Prostate gland (tissue), 2 donors: ENCODE measurements around the gene BRPF1. TPM values are rescaled to one million over a fixed set of nuclear protein-coding genes. Genes with fewer than 3 reads are reported as not detected.

ENCODE experiments used
- DNase-seq: peaks from one replicate; pipeline ENCODE4 v3.0.0-alpha.2; 2019; ENCODE audit warnings: low spot score
- H3K27ac ChIP-seq, 2 donors: fragments of 200-600 bp; sonication (generic); 2 replicates each; pipeline ENCODE4 v1.5.1; 2017 to 2019
- H3K27me3 ChIP-seq: fragments of 200-600 bp; sonication (generic); replicated peaks from 2 replicates; pipeline ENCODE4 v1.5.1; 2019; ENCODE audit not compliant: insufficient read depth
- H3K36me3 ChIP-seq, 2 donors: fragments of 200-600 bp; sonication (generic); 1 replicate in 1 of 2; 2 replicates in 1 of 2; pipeline versions ENCODE4 v1.5.1 to v1.8.1; 2017 to 2019
- H3K4me1 ChIP-seq: fragments of 200-600 bp; sonication (generic); replicated peaks from 2 replicates; pipeline ENCODE4 v1.5.1; 2019
- H3K4me3 ChIP-seq, 2 donors: fragments of 200-600 bp; sonication (generic); 2 replicates each; pipeline ENCODE4 v1.5.1; 2017 to 2019
- H3K9me3 ChIP-seq: fragments of 200-600 bp; sonication (generic); 2 replicates; pipeline ENCODE4 v1.5.1; 2017
- CTCF ChIP-seq, 4 experiments: fragments of 200-600 bp in 2 of 4; fragments of 450-650 bp in 2 of 4; sonication (generic) in 2 of 4; IDR thresholded peaks; 1 replicate in 3 of 4; 2 replicates in 1 of 4; pipeline ENCODE4 v1.5.1; 2016 to 2019; ENCODE audit warnings: antibody characterized with exemption in 4 of 4, mild to moderate bottlenecking in 2 of 4, moderate library complexity in 2 of 4
- POLR2A ChIP-seq: fragments of 450-650 bp; IDR thresholded peaks from one replicate; pipeline ENCODE4 v1.6.1; 2016; ENCODE audit warnings: antibody characterized with exemption, mild to moderate bottlenecking
- POLR2AphosphoS5 ChIP-seq: sonication (generic); formaldehyde crosslinking; IDR thresholded peaks from one replicate; pipeline ENCODE4 v1.6.1; 2017; ENCODE audit warnings: antibody characterized with exemption
- WGBS: methylation state at CpG from one replicate; pipeline ENCODE4 v1.1.5; 2018; 5-methylcytosine and 5-hydroxymethylcytosine counted together
- intact Hi-C: fragments of 100-400 bp; cut with DNase I; formaldehyde crosslinking; loops from one replicate; pipeline ENCODE4 v1.14.2; 2022
- total RNA-seq, 2 donors: library from RNA; depleted of rRNA; stranded (reverse); fragments of >200 nt; gene quantifications; one replicate each; pipeline ENCODE4 v1.1.0, GENCODE V29; 2016

BRPF1 gene
- total RNA-seq, 2 donors from 2014 or later: 14.2 to 43.5 TPM

GRCh38 chr3:9776896-9777693, 45.6 kb downstream of the BRPF1 start:
- Histone ChIP-seq H3K9me3 (no peaks in the 10 kb centered on the region), H3K4me1 (no peaks in the 10 kb centered on the region), H3K27me3 (no peaks in the 10 kb centered on the region), H3K36me3 (no peaks in the 10 kb centered on the region), H3K4me3 (no peak overlapping the region), H3K27ac (no peak overlapping the region)
- 79% methylated on average over 5 of the region's 5 CpGs for WGBS
- intact Hi-C loops: no loop called here
- no peak for DNase-seq
- no peak for TF ChIP-seq CTCF (IDR thresholded peaks at IDR 0.05)

- intact Hi-C loops: no loop called here
Observed at GRCh38 chr3:9777694-9778021, 46.1 kb downstream of the BRPF1 start.

DNA sequence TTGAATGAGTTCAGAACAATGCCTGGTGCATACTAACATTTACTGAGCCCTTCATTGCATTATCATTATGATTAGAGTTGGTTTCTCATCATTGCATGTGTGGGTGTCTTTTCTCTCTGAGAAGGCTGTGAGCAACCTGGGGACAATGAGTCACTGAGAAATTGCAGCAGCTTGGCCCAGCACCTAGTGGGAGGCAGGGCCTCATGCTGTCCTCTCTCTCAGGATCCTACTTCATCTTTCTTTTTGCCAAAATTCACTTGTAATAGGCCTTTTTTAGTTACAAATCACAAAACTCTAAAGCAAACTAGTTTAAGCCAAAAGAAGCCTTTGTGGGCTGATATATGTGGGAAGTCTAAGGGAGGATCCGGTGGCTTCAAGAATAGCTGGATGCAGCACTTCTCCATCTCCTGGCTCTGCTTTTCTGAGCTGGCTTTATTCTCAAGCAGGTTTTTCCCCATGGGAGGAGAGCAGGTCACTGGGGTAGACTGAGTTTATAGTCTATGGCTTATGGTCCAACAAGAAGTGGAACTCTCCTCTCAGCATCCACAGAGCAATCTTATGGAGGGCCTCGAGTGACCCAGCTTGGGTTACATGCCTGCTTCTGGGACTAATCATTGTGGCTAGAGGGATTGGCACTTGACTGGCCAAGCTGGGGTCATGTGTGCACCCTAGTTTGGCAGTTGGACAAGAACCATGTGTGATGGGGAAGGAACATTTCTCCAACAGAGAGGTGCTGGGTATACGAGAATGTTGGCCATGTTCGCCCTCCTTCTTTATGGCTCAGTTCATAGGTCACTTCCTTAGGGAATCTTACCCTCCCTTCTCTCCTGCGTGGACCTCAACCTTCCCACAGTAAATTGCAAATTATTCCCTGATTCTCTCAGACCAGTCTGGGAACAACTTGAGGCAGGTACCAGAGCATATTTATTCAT, 46.9 kb downstream of the BRPF1 start:
- intact Hi-C loops: no loop called here
- no peak overlapping the region for H3K4me3 ChIP-seq
- DNase-seq: no peak
- H3K9me3 ChIP-seq: no peaks in the 10 kb centered on the region
- no peaks in the 10 kb centered on the region for H3K36me3 ChIP-seq
- no peak for TF ChIP-seq POLR2AphosphoS5
- TF ChIP-seq POLR2A: no peak
- no peak for TF ChIP-seq CTCF (IDR thresholded peaks at IDR 0.05)
- no peaks in the 10 kb centered on the region for H3K27me3 ChIP-seq
- no peak overlapping the region for H3K27ac ChIP-seq
- 65% methylated on average over 5 of the region's 5 CpGs for WGBS
- no peaks in the 10 kb centered on the region for H3K4me1 ChIP-seq

More at GRCh38 chr3:9777694-9778021, 46.1 kb downstream of the BRPF1 start:
- Histone ChIP-seq H3K27me3 (no peaks in the 10 kb centered on the region), H3K36me3 (no peaks in the 10 kb centered on the region), H3K9me3 (no peaks in the 10 kb centered on the region), H3K27ac (no peak overlapping the region), H3K4me3 (no peak overlapping the region), H3K4me1 (no peaks in the 10 kb centered on the region)
- WGBS: 96% methylated on average over 1 of the region's 1 CpG
- no peak for DNase-seq
- no peak for TF ChIP-seq POLR2A
- no peak for TF ChIP-seq POLR2AphosphoS5
- TF ChIP-seq CTCF (IDR thresholded peaks at IDR 0.05): no peak

DNA sequence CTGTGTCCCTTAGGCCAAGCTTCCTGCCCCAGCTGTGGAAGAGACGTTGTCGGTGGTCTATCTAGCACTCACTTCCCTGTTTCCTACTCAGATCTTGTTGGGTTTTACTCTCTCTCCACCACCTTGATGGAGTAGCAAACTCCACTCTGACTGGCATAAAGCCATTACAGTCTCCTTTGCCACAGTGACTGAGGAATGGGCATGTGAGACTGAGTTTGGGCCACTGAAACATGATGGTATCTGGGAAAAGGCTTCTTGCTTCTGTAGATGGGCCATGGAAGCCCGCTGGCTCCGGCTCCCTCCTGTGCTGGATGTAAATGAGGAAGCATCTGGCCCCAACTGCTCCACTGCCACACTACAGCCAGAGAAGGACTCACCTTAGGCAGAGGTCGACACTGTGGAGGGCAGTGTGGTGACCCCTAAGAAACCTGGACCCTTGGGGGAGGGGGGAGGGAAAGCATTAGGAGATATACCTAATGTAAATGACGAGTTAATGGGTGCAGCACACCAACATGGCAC, 47.6 kb downstream of the BRPF1 start:
- WGBS: 83% methylated on average over 6 of the region's 6 CpGs
- H3K4me1 ChIP-seq: no peaks in the 10 kb centered on the region
- no peak for DNase-seq
- H3K9me3 ChIP-seq: no peaks in the 10 kb centered on the region
- peaks cover 4% of the 10 kb centered on the region in 2 donors for H3K36me3 ChIP-seq
- no peak overlapping the region for H3K4me3 ChIP-seq
- H3K27ac ChIP-seq: no peak overlapping the region
- TF ChIP-seq CTCF (IDR thresholded peaks at IDR 0.05) (no peak), POLR2A (no peak), POLR2AphosphoS5 (no peak)
- H3K27me3 ChIP-seq: no peaks in the 10 kb centered on the region
- intact Hi-C loops: no loop called here
